Neural cell (in vitro differentiated cells): ENCODE measurements around the gene DCHS1.

Source experiments
- CTCF ChIP-seq: fragments of 450-650 bp; IDR thresholded peaks from 2 replicates; pipeline ENCODE4 v1.5.1; 2014; ENCODE audit warnings: antibody characterized with exemption, mild to moderate bottlenecking, moderate library complexity; ENCODE audit not compliant: poor library complexity, severe bottlenecking
- EP300 ChIP-seq: fragments of 450-650 bp; conservative IDR thresholded peaks from 2 replicates; pipeline ENCODE4 v1.6.1; 2014; ENCODE audit warnings: antibody characterized with exemption, mild to moderate bottlenecking, moderate library complexity; ENCODE audit not compliant: poor library complexity, severe bottlenecking
- EZH2 ChIP-seq: fragments of 200-600, 300-800 bp; shearing (Covaris generic), sonication (generic); IDR thresholded peaks from 2 replicates; pipeline ENCODE4 v1.6.1; 2014; ENCODE audit warnings: antibody characterized with exemption, low read length, borderline replicate concordance, mild to moderate bottlenecking; ENCODE audit not compliant: insufficient read depth, poor library complexity, severe bottlenecking
- RAD21 ChIP-seq: fragments of 450-650 bp; conservative IDR thresholded peaks from 2 replicates; pipeline ENCODE4 v1.6.1; 2014; ENCODE audit warnings: antibody characterized with exemption, mild to moderate bottlenecking, moderate library complexity
- TAF1 ChIP-seq: IDR thresholded peaks from 2 replicates; pipeline ENCODE4 v1.6.1; 2012; ENCODE audit warnings: low read depth

- TF ChIP-seq CTCF, result no peak
- TF ChIP-seq EZH2, result no peak
- TF ChIP-seq EP300, result no peak
- TF ChIP-seq RAD21, result no peak
- no peak for TF ChIP-seq TAF1
These were observed 18.6 kb upstream of the DCHS1 start for GRCh38 chr11:6674219-6674597.
